Small intestine (tissue), 7 donors: ENCODE results near the gene TSPAN9. TPM values are rescaled to one million over a fixed set of nuclear protein-coding genes. Genes with fewer than 3 reads are reported as not detected.

Experiments used
- DNase-seq, 2 donors: peaks; one replicate each; pipeline versions ENCODE4 v3.0.0 to v3.0.0-alpha.2; 2013
- FAIRE-seq: peaks from 2 replicates; lab custom pipeline; 2012; peaks lifted over from hg19 to GRCh38; lab: Jason Lieb, UNC
- H3K27ac ChIP-seq, 3 donors: one replicate each; pipeline ENCODE4 v1.5.1; 2013; ENCODE audit warnings: low read length in 2 of 3, mild to moderate bottlenecking in 2 of 3, control low read depth in 1 of 3, inconsistent platforms in 1 of 3, low read depth in 1 of 3, moderate library complexity in 1 of 3
- H3K27me3 ChIP-seq, 3 donors: one replicate each; pipeline ENCODE4 v1.6.1; 2013; ENCODE audit warnings: low read length in 3 of 3, inconsistent platforms in 1 of 3; ENCODE audit not compliant: control insufficient read depth in 3 of 3, insufficient read depth in 3 of 3
- H3K36me3 ChIP-seq, 3 donors: one replicate each; pipeline ENCODE4 v1.6.1; 2013; ENCODE audit warnings: low read length in 3 of 3, inconsistent platforms in 1 of 3, low read depth in 1 of 3, mild to moderate bottlenecking in 1 of 3, moderate library complexity in 1 of 3; ENCODE audit not compliant: control insufficient read depth in 3 of 3, insufficient read depth in 2 of 3
- H3K4me1 ChIP-seq, 3 donors: one replicate each; pipeline ENCODE4 v1.6.1; 2013; ENCODE audit warnings: low read length in 2 of 3, inconsistent platforms in 1 of 3, low read depth in 1 of 3, mild to moderate bottlenecking in 1 of 3, moderate library complexity in 1 of 3; ENCODE audit not compliant: control insufficient read depth in 3 of 3, insufficient read depth in 2 of 3
- H3K4me3 ChIP-seq, 3 donors: one replicate each; pipeline ENCODE4 v1.5.1; 2013; ENCODE audit warnings: low read length in 3 of 3, control low read depth in 1 of 3, inconsistent platforms in 1 of 3, low read depth in 1 of 3, mild to moderate bottlenecking in 1 of 3, moderate library complexity in 1 of 3
- H3K9me3 ChIP-seq, 2 donors: one replicate each; pipeline ENCODE4 v1.6.1; 2013; ENCODE audit warnings: low read depth in 1 of 2, low read length in 1 of 2; ENCODE audit not compliant: control insufficient read depth in 2 of 2, insufficient read depth in 1 of 2
- WGBS, 3 donors: extraction: QIAGEN DNeasy Blood & Tissue Kit; methylation state at CpG; one replicate each; pipeline ENCODE4 v1.1.7; 2013; 5-methylcytosine and 5-hydroxymethylcytosine counted together
- polyA plus RNA-seq, 4 donors: library from polyadenylated mRNA; stranded (reverse) in 3 of 4; unstranded in 1 of 4; fragments of 200-250 nt in 3 of 4; fragments of 120-200 nt in 1 of 4; gene quantifications; one replicate each; pipeline versions ENCODE4 v1.2.1 to v1.2.3, GENCODE V29; 2013
- donor health status: healthy with polysubstance abuse.
- donor health status: control.
- donor health status: control.
- donor health status: Bipolar disorder and iron deficiency.
- donor health status: healthy.

Gene TSPAN9
- polyA plus RNA-seq, 4 donors: 1.3 to 25.5 (median 12.8) TPM

DNA sequence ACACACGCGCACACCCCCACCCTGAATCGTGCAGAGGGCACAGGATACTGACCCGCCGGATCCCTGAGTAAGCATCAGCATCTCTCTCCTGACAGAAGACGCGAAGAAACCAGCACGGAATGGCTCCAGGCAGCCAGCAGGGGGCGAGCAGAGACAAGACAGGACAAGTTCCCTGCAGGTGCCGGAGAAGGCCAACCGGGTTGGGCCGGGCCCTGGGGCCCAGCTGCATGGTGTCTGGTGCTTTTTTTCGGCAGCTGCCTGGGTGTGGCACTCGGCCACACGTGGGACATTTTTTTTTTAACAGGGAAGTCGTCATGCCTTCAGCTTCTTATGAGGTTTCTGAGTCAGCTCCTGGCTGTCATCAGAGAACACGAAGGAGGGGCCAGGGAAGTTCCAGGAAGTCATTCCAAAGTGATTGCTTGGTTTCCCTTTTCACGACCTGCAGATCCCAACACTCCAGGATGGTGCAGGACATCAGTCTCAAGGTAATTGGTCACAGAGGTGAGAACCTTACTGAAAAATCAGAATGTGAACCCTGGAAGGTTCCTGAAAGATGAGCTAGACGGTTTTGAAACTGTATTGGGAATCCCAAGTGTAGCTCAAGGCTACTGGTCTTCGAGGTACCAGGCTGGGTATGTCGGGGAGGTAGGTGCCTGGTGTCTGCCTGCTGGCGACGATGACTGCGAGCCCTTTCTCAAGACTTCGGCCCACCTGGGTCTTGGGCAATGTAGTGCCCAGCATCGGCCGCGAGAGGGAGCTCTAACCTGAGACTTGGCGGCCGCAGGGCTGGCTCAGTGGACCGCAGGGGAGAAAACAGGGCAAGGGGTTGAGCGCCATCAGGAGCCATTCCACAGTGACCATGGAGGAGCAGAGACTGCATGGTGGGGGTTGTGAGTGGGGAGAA is 223.0 kb downstream of the TSPAN9 start:
- DNase-seq (peak; percentile 88 to 89), FAIRE-seq (no peak)
- WGBS, 3 donors: 1 to 3% (median 2%) methylated on average over 31 to 32 of the region's 32 CpGs
- H3K4me3 ChIP-seq: peak overlapping the region in 1 of 3 donors; percentile 15
- no peaks in the 10 kb centered on the region for H3K36me3 ChIP-seq
- H3K27me3 ChIP-seq: peaks cover 0 to 11% (median 0%) of the 10 kb centered on the region in 3 donors
- peak overlapping the region in 2 of 3 donors; percentile 43 to 74 for H3K27ac ChIP-seq
- peaks cover 0 to 8% (median 0%) of the 10 kb centered on the region in 3 donors for H3K4me1 ChIP-seq
- H3K9me3 ChIP-seq: no peaks in the 10 kb centered on the region

DNA sequence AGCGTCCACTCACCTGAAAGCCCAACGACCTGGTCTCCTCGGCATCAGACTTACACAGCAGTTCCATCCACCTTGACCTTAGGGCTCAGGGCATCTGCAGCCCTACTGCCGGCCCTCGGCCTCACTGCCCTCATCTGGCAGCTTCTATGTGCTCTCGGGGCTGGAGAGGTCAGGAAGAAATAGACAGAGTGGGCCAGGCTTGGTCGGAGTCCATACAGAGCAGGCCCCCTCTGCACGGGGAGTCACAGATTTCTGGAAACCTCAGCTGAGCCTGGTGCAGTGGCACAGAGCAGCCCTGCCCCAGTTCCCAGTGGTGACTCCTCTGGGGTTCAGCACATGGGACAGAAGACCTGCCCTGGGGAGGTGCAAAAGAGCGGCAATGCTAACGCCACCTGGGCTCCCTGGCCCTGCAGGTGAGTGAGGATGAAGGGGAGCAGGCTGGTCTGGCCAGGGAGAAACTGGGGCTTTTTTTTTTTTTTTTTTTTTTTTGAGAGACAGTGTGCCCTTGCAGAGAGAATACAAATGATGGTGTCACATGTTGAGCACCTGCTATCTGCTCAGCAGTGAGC is 223.7 kb downstream of the TSPAN9 start:
- WGBS, 3 donors: 38 to 53% (median 41%) methylated on average over 10 of the region's 10 CpGs
- H3K9me3 ChIP-seq: no peaks in the 10 kb centered on the region
- no peak for FAIRE-seq
- no peaks in the 10 kb centered on the region for H3K36me3 ChIP-seq
- no peak overlapping the region for H3K27ac ChIP-seq
- no peak overlapping the region for H3K4me3 ChIP-seq
- H3K27me3 ChIP-seq: peaks cover 0 to 11% (median 0%) of the 10 kb centered on the region in 3 donors
- DNase-seq: no peak
- H3K4me1 ChIP-seq: peaks cover 0 to 8% (median 0%) of the 10 kb centered on the region in 3 donors

DNA sequence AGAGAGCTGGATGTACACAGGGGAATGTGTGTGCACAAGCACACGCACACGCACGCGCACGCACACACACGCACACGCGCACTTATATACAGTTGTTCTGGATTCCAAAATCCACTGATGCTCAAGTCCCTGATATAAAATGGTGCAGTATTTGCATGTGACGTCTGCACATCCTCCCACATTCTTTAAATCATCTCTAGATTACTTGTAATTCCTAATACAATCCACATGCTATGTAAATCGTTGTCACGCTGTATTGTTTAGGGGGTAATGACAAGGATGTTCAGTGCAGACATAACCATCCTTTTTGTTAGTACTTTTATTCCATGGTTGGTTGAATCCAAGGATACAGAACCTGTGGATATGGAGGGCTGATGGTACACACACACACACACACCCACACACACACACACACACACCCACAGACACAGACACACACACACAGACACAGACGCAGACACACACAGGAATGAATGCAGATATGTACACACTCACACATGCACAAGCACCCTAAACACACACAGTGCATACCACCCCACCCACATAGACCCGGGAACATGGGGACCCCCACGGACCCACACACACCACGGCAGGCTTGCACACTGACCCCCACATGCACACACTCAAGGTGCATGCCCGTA is 225.3 kb downstream of the TSPAN9 start:
- Histone ChIP-seq H3K4me3 (no peak overlapping the region), H3K27ac (no peak overlapping the region), H3K36me3 (no peaks in the 10 kb centered on the region), H3K27me3 (peaks cover 0 to 11% (median 0%) of the 10 kb centered on the region in 3 donors), H3K4me1 (peaks cover 0 to 8% (median 0%) of the 10 kb centered on the region in 3 donors), H3K9me3 (no peaks in the 10 kb centered on the region)
- DNase-seq: no peak
- no peak for FAIRE-seq
- WGBS, 3 donors: 82 to 92% (median 88%) methylated on average over 16 of the region's 16 CpGs

DNA sequence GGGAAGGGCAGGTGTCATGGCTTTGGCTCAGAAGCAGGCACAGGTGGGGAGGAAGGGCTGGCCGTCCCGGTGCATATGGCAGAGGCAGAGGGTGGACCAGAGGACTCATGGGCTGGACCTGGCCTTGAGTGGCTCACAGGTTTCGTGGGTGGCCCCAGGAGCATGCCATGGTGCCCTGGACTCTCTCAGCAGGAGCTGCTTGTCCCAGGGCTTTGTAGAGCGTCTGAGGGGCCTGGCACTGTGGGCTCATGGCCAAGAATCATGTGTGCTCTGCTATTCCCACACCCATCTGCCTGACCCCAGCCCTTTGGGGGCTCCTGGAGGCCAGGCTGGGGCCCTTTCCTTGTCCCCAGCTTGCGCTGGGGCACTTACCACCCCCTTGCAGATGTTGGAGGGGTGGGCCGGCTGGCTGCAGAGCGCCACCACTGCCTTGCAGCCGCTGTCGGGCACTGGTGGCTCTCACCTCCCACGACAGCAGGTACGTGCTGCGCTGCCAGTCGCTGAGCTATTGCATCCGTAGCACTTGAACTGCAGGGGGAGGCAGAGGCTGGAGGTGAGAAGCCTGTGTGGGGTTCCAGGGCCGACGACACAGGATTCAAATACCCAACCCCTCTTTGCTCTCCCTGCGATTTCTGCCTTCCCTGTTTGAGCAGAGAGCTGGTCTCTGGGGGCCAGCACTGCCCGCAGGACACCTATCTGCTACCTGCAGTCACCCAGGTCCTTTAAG is 226.4 kb downstream of the TSPAN9 start:
- peaks cover 0 to 11% (median 0%) of the 10 kb centered on the region in 3 donors for H3K27me3 ChIP-seq

DNA sequence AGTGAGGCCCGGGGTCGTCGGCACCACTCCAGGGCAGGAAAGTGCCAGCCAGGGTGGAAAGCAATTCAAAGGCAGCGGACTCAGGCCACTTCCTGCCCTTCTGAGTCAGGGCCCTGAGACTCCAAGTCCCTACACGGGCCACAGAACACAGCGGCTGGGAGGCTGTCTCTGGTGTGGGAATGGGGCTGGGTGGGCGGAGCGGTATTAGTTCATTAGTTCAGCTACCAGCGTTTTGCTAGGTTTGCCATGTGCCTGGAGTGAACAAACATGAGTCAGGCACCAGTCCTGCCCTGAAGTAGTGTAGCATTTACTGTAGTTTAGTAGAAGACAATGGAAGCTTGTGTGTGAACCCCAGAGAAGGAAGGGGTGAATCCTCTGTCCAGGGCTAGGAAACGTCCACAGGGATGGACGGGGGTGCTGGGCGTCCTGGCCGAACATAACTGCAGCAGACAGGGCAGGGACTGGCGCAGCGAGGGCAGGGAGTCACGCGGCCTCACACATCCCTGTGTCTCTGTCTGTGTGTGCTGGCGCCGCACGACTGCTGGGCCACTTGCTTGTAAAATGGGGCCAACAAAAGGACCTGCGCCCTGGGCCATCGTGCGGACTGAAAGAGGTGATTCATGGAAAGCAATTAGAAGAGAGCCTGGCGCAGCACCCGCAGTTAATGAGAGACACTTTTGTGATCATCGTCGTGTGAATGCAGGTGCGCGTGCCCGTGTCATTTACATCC is 227.4 kb downstream of the TSPAN9 start:
- peaks cover 0 to 4% (median 0%) of the 10 kb centered on the region in 3 donors for H3K27me3 ChIP-seq
- H3K36me3 ChIP-seq: no peaks in the 10 kb centered on the region
- peaks cover 0 to 8% (median 0%) of the 10 kb centered on the region in 3 donors for H3K4me1 ChIP-seq
- no peak overlapping the region for H3K27ac ChIP-seq
- WGBS, 3 donors: 79 to 81% (median 80%) methylated on average over 29 to 30 of the region's 30 CpGs
- DNase-seq: no peak
- H3K9me3 ChIP-seq: no peaks in the 10 kb centered on the region
- no peak for FAIRE-seq
- no peak overlapping the region for H3K4me3 ChIP-seq

More for the DNA sequence above, 226.4 kb downstream of the TSPAN9 start:
- peaks cover 0 to 8% (median 0%) of the 10 kb centered on the region in 3 donors for H3K4me1 ChIP-seq
- no peaks in the 10 kb centered on the region for H3K36me3 ChIP-seq
- H3K4me3 ChIP-seq: no peak overlapping the region
- DNase-seq: no peak
- H3K27ac ChIP-seq: no peak overlapping the region
- FAIRE-seq: no peak
- 69 to 81% (median 74%) methylated on average over 16 to 18 of the region's 18 CpGs for WGBS, 3 donors
- H3K9me3 ChIP-seq: no peaks in the 10 kb centered on the region

DNA sequence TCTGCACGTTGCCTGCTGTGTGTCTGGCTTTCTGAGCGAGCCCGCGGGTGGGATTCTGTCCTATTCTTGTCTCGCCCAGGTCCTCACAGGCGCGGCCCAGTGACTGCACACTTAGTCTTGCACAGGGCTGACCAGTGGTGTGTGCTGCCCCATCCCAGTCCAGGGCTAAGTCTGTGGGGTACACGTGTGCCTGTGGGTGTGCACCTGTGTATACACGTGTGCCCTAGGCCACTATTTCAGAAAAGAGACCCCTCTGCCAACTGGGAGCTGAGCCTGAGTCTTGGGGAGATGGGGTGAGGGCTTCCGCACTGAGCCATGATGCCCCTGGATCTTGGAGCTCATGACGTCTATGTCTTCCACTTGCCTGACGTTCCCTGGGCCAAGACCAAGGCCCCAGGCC is 228.3 kb downstream of the TSPAN9 start:
- Histone ChIP-seq H3K27me3 (peaks cover 0 to 3% (median 0%) of the 10 kb centered on the region in 3 donors), H3K4me3 (no peak overlapping the region), H3K9me3 (no peaks in the 10 kb centered on the region), H3K27ac (no peak overlapping the region), H3K4me1 (no peaks in the 10 kb centered on the region), H3K36me3 (no peaks in the 10 kb centered on the region)
- FAIRE-seq: no peak
- WGBS, 3 donors: 85 to 92% (median 90%) methylated on average over 12 of the region's 12 CpGs
- DNase-seq: no peak

DNA sequence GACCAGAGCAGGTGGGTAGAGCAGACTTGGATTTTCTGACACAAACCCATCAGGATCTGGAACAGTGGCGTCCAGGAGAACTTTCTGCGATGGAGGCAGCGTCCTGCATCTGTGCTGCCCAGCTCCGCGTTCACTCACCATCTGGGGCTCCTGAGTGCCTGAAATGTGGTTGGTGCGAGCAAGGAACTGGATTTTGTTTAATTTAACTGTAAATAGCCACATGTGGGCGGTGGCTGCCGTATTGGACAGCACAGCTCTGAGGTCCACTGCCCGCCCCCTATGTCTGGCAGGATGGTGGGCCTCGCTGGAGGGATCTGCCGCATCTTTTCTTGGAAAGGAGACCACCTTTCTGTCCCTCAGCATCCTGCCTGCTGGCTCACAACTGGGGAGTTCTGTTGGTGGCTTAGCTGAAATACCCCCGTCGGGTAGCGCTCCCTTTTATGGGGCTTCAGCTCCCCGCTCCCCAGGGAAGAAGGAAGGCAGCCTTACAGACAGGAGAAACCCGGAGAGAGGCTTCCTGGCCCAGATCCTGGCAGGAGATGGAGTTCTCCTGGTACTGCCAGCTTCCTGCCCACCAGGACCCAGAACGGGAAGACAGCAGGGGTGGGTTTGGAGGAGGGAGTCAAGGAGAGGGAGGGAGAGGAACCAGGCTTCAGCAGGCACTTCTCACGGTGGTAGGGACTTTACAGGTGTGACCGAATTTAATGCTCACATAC is 228.9 kb downstream of the TSPAN9 start:
- peaks cover 0 to 3% (median 0%) of the 10 kb centered on the region in 3 donors for H3K27me3 ChIP-seq
- no peaks in the 10 kb centered on the region for H3K36me3 ChIP-seq
- WGBS, 3 donors: 87 to 91% (median 88%) methylated on average over 19 of the region's 19 CpGs
- DNase-seq (no peak), FAIRE-seq (no peak)
- H3K4me3 ChIP-seq: no peak overlapping the region
- no peaks in the 10 kb centered on the region for H3K4me1 ChIP-seq
- no peak overlapping the region for H3K27ac ChIP-seq
- no peaks in the 10 kb centered on the region for H3K9me3 ChIP-seq
